Thyroid gland (tissue), 4 donors: ENCODE results near the gene NMRAL1.

Experiments
- POLR2A ChIP-seq, 2 donors: fragments of 450-650 bp; IDR thresholded peaks; one replicate each; pipeline ENCODE4 v1.6.1; 2017; ENCODE audit warnings: antibody characterized with exemption in 2 of 2, mild to moderate bottlenecking in 2 of 2, moderate library complexity in 1 of 2
- TF ChIP-seq, protein P1 (sequence below), 6 experiments: fragments of 200-600 bp in 3 of 6; fragments of 450-650 bp in 3 of 6; sonication (generic) in 3 of 6; IDR thresholded peaks; one replicate each; pipeline ENCODE4 v1.5.1; 2016 to 2019; ENCODE audit warnings: antibody characterized with exemption in 6 of 6, mild to moderate bottlenecking in 2 of 6, inconsistent platforms in 1 of 6, moderate library complexity in 1 of 6

DNA sequence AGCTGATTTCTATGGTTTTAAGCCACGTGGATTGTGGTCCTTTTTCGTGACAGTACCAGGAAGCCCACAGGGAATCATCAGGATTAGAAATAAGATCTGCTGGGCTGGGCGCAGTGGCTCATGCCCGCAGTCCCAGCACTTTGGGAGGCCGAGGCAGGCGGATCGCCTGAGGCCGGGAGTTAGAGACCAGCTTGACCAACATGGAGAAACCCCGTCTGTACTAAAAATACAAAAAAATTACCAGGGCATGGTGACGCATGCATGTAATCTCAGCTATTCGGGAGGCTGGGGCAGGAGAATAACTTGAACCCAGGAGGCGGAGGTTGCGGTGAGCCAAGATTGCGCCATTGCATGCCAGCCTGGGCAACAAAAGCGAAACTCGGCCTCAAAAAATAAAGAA lies 6.5 kb downstream of the NMRAL1 start:
- TF ChIP-seq POLR2A (IDR thresholded peaks at IDR 0.05), result no peak
- TF ChIP-seq, protein P1, sequence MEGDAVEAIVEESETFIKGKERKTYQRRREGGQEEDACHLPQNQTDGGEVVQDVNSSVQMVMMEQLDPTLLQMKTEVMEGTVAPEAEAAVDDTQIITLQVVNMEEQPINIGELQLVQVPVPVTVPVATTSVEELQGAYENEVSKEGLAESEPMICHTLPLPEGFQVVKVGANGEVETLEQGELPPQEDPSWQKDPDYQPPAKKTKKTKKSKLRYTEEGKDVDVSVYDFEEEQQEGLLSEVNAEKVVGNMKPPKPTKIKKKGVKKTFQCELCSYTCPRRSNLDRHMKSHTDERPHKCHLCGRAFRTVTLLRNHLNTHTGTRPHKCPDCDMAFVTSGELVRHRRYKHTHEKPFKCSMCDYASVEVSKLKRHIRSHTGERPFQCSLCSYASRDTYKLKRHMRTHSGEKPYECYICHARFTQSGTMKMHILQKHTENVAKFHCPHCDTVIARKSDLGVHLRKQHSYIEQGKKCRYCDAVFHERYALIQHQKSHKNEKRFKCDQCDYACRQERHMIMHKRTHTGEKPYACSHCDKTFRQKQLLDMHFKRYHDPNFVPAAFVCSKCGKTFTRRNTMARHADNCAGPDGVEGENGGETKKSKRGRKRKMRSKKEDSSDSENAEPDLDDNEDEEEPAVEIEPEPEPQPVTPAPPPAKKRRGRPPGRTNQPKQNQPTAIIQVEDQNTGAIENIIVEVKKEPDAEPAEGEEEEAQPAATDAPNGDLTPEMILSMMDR (IDR thresholded peaks at IDR 0.05), result no peak
